GM12878 (cell line): ENCODE data around the gene SLC66A3.

Experiments
- CBX5 ChIP-seq: sonication (generic); IDR thresholded peaks from 2 replicates; pipeline ENCODE4 v1.6.1; 2016; ENCODE audit warnings: low read depth, moderate library complexity, mild to moderate bottlenecking, inconsistent platforms
- CHD4 ChIP-seq: fragments of 200-600 bp; sonication (generic); IDR thresholded peaks from 2 replicates; pipeline ENCODE4 v1.6.1; 2016; ENCODE audit warnings: mild to moderate bottlenecking
- EZH2 ChIP-seq: IDR thresholded peaks from 2 replicates; pipeline ENCODE4 v1.6.1; 2012; ENCODE audit warnings: low read depth, mild to moderate bottlenecking, control low read depth, inconsistent platforms, low read length, borderline replicate concordance; ENCODE audit not compliant: control insufficient read depth
- PML ChIP-seq: IDR thresholded peaks from 2 replicates; pipeline ENCODE4 v1.6.1; 2012; ENCODE audit warnings: low read length, inconsistent platforms
- RFX5 ChIP-seq: IDR thresholded peaks from 2 replicates; pipeline ENCODE4 v1.6.1; 2011; ENCODE audit warnings: low read depth, low read length, improper control_type of control experiment
- SIN3A ChIP-seq: IDR thresholded peaks from 2 replicates; pipeline ENCODE4 v1.6.1; 2012; ENCODE audit warnings: low read depth, low read length, improper control_type of control experiment
- TF ChIP-seq, protein P1 (sequence below): IDR thresholded peaks from 2 replicates; pipeline ENCODE4 v1.6.1; 2012; ENCODE audit warnings: improper control_type of control experiment, low read depth, low read length; ENCODE audit not compliant: insufficient replicate concordance
- TF ChIP-seq, protein P2 (sequence below): IDR thresholded peaks from 2 replicates; pipeline ENCODE4 v1.6.1; 2011; ENCODE audit warnings: low read depth, low read length, improper control_type of control experiment, borderline replicate concordance
- TF ChIP-seq, protein P3 (sequence below), 3 experiments: IDR thresholded peaks in 2 of 3; conservative IDR thresholded peaks in 1 of 3; 2 replicates each; pipeline ENCODE4 v1.5.1; 2011; ENCODE audit warnings: low read depth in 3 of 3, low read length in 3 of 3, mild to moderate bottlenecking in 3 of 3, control low read depth in 2 of 3, moderate library complexity in 2 of 3, inconsistent platforms in 1 of 3, mixed read lengths in 1 of 3; ENCODE audit not compliant: control insufficient read depth in 2 of 3, insufficient read depth in 1 of 3; ENCODE audit errors: extremely low read depth in 1 of 3

DNA sequence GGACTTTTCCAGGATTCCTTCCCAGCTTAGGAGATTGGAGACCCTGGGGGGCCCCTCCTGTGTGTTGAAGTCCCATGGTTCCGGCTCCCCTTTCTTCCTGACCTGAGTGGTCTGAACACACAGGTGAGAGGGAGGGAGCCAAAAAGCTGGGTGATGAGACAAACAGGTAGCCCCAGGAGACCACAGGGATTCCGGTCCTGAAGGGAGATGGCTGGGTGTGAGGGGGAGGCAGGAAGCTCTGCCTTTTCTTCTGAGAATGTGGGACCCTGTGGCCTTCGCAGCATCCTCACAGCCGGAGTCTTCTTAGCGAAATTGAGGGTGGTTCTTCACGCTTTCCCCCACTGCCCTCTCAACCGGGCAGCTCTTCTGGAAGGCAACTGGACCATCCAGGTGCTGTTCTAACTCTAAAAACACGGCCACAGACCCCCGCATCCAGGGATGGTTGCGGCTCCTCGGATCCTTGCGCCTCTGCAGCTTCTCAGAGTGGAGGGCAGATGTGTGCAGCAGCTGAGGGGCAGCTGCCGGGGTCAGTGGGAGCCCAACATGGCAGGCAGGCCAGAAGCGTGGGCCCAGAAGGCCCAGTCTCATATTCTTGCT lies 4.4 kb downstream of the SLC66A3 start:
- TF ChIP-seq EZH2 (no peak), CBX5 (no peak), RFX5 (no peak), CHD4 (no peak), PML (no peak), SIN3A (no peak)
- TF ChIP-seq, protein P1, sequence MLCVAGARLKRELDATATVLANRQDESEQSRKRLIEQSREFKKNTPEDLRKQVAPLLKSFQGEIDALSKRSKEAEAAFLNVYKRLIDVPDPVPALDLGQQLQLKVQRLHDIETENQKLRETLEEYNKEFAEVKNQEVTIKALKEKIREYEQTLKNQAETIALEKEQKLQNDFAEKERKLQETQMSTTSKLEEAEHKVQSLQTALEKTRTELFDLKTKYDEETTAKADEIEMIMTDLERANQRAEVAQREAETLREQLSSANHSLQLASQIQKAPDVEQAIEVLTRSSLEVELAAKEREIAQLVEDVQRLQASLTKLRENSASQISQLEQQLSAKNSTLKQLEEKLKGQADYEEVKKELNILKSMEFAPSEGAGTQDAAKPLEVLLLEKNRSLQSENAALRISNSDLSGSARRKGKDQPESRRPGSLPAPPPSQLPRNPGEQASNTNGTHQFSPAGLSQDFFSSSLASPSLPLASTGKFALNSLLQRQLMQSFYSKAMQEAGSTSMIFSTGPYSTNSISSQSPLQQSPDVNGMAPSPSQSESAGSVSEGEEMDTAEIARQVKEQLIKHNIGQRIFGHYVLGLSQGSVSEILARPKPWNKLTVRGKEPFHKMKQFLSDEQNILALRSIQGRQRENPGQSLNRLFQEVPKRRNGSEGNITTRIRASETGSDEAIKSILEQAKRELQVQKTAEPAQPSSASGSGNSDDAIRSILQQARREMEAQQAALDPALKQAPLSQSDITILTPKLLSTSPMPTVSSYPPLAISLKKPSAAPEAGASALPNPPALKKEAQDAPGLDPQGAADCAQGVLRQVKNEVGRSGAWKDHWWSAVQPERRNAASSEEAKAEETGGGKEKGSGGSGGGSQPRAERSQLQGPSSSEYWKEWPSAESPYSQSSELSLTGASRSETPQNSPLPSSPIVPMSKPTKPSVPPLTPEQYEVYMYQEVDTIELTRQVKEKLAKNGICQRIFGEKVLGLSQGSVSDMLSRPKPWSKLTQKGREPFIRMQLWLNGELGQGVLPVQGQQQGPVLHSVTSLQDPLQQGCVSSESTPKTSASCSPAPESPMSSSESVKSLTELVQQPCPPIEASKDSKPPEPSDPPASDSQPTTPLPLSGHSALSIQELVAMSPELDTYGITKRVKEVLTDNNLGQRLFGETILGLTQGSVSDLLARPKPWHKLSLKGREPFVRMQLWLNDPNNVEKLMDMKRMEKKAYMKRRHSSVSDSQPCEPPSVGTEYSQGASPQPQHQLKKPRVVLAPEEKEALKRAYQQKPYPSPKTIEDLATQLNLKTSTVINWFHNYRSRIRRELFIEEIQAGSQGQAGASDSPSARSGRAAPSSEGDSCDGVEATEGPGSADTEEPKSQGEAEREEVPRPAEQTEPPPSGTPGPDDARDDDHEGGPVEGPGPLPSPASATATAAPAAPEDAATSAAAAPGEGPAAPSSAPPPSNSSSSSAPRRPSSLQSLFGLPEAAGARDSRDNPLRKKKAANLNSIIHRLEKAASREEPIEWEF = no peak
- TF ChIP-seq, protein P2, sequence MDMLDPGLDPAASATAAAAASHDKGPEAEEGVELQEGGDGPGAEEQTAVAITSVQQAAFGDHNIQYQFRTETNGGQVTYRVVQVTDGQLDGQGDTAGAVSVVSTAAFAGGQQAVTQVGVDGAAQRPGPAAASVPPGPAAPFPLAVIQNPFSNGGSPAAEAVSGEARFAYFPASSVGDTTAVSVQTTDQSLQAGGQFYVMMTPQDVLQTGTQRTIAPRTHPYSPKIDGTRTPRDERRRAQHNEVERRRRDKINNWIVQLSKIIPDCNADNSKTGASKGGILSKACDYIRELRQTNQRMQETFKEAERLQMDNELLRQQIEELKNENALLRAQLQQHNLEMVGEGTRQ = no peak
- TF ChIP-seq, protein P3, sequence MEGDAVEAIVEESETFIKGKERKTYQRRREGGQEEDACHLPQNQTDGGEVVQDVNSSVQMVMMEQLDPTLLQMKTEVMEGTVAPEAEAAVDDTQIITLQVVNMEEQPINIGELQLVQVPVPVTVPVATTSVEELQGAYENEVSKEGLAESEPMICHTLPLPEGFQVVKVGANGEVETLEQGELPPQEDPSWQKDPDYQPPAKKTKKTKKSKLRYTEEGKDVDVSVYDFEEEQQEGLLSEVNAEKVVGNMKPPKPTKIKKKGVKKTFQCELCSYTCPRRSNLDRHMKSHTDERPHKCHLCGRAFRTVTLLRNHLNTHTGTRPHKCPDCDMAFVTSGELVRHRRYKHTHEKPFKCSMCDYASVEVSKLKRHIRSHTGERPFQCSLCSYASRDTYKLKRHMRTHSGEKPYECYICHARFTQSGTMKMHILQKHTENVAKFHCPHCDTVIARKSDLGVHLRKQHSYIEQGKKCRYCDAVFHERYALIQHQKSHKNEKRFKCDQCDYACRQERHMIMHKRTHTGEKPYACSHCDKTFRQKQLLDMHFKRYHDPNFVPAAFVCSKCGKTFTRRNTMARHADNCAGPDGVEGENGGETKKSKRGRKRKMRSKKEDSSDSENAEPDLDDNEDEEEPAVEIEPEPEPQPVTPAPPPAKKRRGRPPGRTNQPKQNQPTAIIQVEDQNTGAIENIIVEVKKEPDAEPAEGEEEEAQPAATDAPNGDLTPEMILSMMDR (IDR thresholded peaks at IDR 0.05 in 2 of 3, conservative IDR thresholded peaks at IDR 0.05 in 1 of 3; ENCODE audit: control insufficient read depth in 2 of 3, extremely low read depth in 1 of 3, insufficient read depth in 1 of 3, low read depth in 3 of 3, low read length in 3 of 3) = no peak
